ENCODE results near the gene TRAF3. TPM values are rescaled to one million over a fixed set of nuclear protein-coding genes. Genes with fewer than 3 reads are reported as not detected.
A peak's percentile ranks its signal among the peaks of the same experiment; 100 is the strongest.

TRAF3 gene
- total RNA-seq, 2 experiments from 2014 or later: 39.1 to 40.2 TPM

GRCh38 chr14:102826161-102826560, 48.9 kb downstream of the TRAF3 start:
- ChIA-PET POLR2A (no interaction called here), CTCF (no interaction called here)
- DNase-seq (no peak), ATAC-seq (no peak)
- H3K27me3 Mint-ChIP-seq: no peaks in the 10 kb centered on the region
- no peaks in the 10 kb centered on the region for H3K9me3 Mint-ChIP-seq
- TF ChIP-seq CTCF (IDR thresholded peaks at IDR 0.05): no peak
- intact Hi-C loops (cut with micrococcal nuclease): no loop called here
- no peak overlapping the region for H3K4me3 Mint-ChIP-seq
- peaks cover 15% of the 10 kb centered on the region for H3K36me3 Mint-ChIP-seq (ENCODE audit: low read depth)
- peak overlapping the region; percentile 26 for H3K27ac Mint-ChIP-seq
- peaks cover 86% of the 10 kb centered on the region for H3K4me1 Mint-ChIP-seq (ENCODE audit: low read depth)

- Mint-ChIP-seq H3K9me3 (no peaks in the 10 kb centered on the region), H3K27ac (no peak overlapping the region), H3K4me3 (no peak overlapping the region), H3K27me3 (no peaks in the 10 kb centered on the region), H3K4me1 (ENCODE audit: low read depth) (peaks cover 87% of the 10 kb centered on the region), H3K36me3 (ENCODE audit: low read depth) (peaks cover 20% of the 10 kb centered on the region)
- ChIA-PET POLR2A (no interaction called here), CTCF (no interaction called here)
- ATAC-seq (no peak), DNase-seq (no peak)
- TF ChIP-seq CTCF (IDR thresholded peaks at IDR 0.05): no peak
- intact Hi-C loops (cut with micrococcal nuclease): no loop called here
Observed at GRCh38 chr14:102826751-102827675, 49.8 kb downstream of the TRAF3 start.

- DNase-seq: no peak
- Mint-ChIP-seq H3K27me3 (no peaks in the 10 kb centered on the region), H3K36me3 (ENCODE audit: low read depth) (peaks cover 22% of the 10 kb centered on the region), H3K4me1 (ENCODE audit: low read depth) (peaks cover 80% of the 10 kb centered on the region), H3K27ac (no peak overlapping the region), H3K4me3 (no peak overlapping the region), H3K9me3 (no peaks in the 10 kb centered on the region)
- TF ChIP-seq CTCF (IDR thresholded peaks at IDR 0.05): no peak
- POLR2A ChIA-PET: no interaction called here
- no peak for ATAC-seq
- CTCF ChIA-PET: no interaction called here
- intact Hi-C loops (cut with micrococcal nuclease): no loop called here
Observed at GRCh38 chr14:102827716-102828115, 50.5 kb downstream of the TRAF3 start.

GRCh38 chr14:102828151-102828550, 50.9 kb downstream of the TRAF3 start:
- DNase-seq: no peak
- CTCF ChIA-PET: no interaction called here
- Mint-ChIP-seq H3K4me1 (ENCODE audit: low read depth) (peaks cover 76% of the 10 kb centered on the region), H3K27me3 (no peaks in the 10 kb centered on the region), H3K36me3 (ENCODE audit: low read depth) (peaks cover 22% of the 10 kb centered on the region), H3K4me3 (no peak overlapping the region), H3K27ac (no peak overlapping the region), H3K9me3 (no peaks in the 10 kb centered on the region)
- no peak for TF ChIP-seq CTCF (IDR thresholded peaks at IDR 0.05)
- POLR2A ChIA-PET: no interaction called here
- no peak for ATAC-seq
- intact Hi-C loops (cut with micrococcal nuclease): no loop called here

GRCh38 chr14:102829016-102829548, 51.8 kb downstream of the TRAF3 start:
- Mint-ChIP-seq H3K36me3 (ENCODE audit: low read depth) (peaks cover 24% of the 10 kb centered on the region), H3K4me3 (no peak overlapping the region), H3K27me3 (no peaks in the 10 kb centered on the region), H3K4me1 (ENCODE audit: low read depth) (peaks cover 68% of the 10 kb centered on the region), H3K9me3 (no peaks in the 10 kb centered on the region), H3K27ac (peak overlapping the region; percentile 30)
- POLR2A ChIA-PET: no interaction called here
- intact Hi-C loops (cut with micrococcal nuclease): no loop called here
- DNase-seq (no peak), ATAC-seq (no peak)
- CTCF ChIA-PET: interaction anchor here (1.9 kb wide), 1 partner anchor 55 kb away, joined by 6 read pairs; no protein-coding TSS in a partner anchor
- TF ChIP-seq CTCF (IDR thresholded peaks at IDR 0.05): no peak
